ENCODE measurements around the gene PRIM1. TPM values are rescaled to one million over a fixed set of nuclear protein-coding genes. Genes with fewer than 3 reads are reported as not detected.

Gene PRIM1
- total and polyA plus RNA-seq, 2 of the 13 experiments (the other 11 are each of a cell fraction or from before 2014, with no cell fraction given) = 30.0 to 47.3 TPM

DNA sequence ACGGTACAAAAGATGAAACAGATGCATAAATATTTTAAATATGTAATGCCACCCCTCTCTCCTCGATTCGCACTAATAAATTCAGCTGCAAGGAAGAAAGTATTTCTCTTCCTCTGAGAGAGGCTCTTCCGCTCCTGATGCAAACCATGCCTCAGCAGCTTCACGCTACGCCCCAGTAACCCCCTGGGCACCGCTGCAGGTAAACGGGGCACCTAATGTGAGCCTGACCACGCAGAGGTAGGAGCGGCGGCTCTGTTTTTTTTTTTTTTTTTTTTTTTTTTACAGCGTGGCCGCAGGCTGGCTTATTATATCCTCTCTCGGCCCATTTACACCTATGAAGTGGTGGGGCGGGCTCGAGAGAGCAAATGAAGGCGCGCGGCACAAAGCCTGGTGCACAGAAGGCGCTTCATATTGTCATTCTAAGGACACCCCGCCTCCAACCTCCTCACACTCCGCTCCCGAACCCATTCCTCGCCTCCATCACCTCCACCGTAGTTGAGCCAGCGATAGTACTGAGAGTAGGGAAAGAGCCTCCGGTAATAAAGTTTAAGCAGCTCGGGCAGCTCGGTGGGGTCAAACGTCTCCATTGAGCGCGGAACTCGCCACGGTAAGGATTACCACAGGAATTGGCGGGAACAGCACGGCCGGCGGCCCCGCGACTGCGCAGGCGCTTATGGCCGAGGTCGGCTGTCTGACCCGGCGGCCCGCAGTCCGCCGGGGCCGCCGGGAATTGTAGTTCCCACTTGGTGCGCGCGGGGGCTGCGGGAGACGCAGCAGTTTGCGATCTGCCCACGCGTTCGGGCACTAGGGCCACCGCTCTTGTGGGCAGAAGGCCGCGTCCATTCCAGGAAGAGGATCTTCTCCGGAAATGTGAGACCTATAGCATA is at the start of gene PRIM1 (continued):
- TF ChIP-seq, protein P1, sequence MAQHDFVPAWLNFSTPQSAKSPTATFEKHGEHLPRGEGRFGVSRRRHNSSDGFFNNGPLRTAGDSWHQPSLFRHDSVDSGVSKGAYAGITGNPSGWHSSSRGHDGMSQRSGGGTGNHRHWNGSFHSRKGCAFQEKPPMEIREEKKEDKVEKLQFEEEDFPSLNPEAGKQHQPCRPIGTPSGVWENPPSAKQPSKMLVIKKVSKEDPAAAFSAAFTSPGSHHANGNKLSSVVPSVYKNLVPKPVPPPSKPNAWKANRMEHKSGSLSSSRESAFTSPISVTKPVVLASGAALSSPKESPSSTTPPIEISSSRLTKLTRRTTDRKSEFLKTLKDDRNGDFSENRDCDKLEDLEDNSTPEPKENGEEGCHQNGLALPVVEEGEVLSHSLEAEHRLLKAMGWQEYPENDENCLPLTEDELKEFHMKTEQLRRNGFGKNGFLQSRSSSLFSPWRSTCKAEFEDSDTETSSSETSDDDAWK (CRISPR knock-in tag; IDR thresholded peaks at IDR 0.05) = no peak
- TF ChIP-seq POLR2AphosphoS2 (IDR thresholded peaks at IDR 0.05; ENCODE audit: low read depth, low read length) (no peak), ZNF460 (CRISPR knock-in tag; IDR thresholded peaks at IDR 0.05; ENCODE audit: borderline replicate concordance) (no peak), TBP (CRISPR knock-in tag; IDR thresholded peaks at IDR 0.05) (no peak), THAP11 (CRISPR knock-in tag; IDR thresholded peaks at IDR 0.05) (peak; percentile 99), ZNF652 (CRISPR knock-in tag; IDR thresholded peaks at IDR 0.05; ENCODE audit: borderline replicate concordance, low read depth) (no peak), NFKBIZ (CRISPR knock-in tag; IDR thresholded peaks at IDR 0.05) (no peak), KLF15 (CRISPR knock-in tag; IDR thresholded peaks at IDR 0.05; ENCODE audit: borderline replicate concordance) (no peak), PHF20 (CRISPR knock-in tag; IDR thresholded peaks at IDR 0.05) (peak; percentile 46; the same call in 1 of the 2 replicates), ZNF775 (CRISPR knock-in tag; IDR thresholded peaks at IDR 0.05; ENCODE audit: borderline replicate concordance) (no peak), ESRRA (CRISPR knock-in tag; IDR thresholded peaks at IDR 0.05; ENCODE audit: low read depth) (no peak), HOXA3 (CRISPR knock-in tag; IDR thresholded peaks at IDR 0.05) (no peak), ZEB1 (IDR thresholded peaks at IDR 0.05; ENCODE audit: insufficient replicate concordance, low read depth) (peak; percentile 39), ZMAT3 (CRISPR knock-in tag; conservative IDR thresholded peaks at IDR 0.05) (no peak), DMAP1 (CRISPR knock-in tag; IDR thresholded peaks at IDR 0.05) (peak; percentile 60; the same call in 1 of the 2 replicates), ZSCAN29 (CRISPR knock-in tag; conservative IDR thresholded peaks at IDR 0.05) (no peak; the same call in 1 of the 2 replicates), FOXO1 (CRISPR knock-in tag; IDR thresholded peaks at IDR 0.05) (peak; percentile 33; the same call in 1 of the 2 replicates)
- TF ChIP-seq, protein P2, sequence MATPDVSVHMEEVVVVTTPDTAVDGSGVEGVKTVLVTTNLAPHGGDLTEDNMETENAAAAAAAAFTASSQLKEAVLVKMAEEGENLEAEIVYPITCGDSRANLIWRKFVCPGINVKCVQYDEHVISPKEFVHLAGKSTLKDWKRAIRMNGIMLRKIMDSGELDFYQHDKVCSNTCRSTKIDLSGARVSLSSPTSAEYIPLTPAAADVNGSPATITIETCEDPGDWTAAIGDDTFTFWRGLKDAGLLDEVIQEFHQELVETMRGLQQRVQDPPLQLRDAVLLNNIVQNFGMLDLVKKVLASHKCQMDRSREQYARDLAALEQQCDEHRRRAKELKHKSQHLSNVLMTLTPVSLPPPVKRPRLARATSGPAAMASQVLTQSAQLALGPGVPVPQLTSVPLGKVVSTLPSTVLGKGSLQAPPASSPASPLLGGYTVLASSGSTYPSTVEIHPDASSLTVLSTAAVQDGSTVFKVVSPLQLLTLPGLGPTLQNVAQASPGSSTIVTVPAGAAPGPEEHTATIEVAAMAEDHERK (CRISPR knock-in tag; IDR thresholded peaks at IDR 0.05; ENCODE audit: low read depth) = peak; percentile 43; the same call in 1 of the 2 replicates
- TF ChIP-seq, protein P3, sequence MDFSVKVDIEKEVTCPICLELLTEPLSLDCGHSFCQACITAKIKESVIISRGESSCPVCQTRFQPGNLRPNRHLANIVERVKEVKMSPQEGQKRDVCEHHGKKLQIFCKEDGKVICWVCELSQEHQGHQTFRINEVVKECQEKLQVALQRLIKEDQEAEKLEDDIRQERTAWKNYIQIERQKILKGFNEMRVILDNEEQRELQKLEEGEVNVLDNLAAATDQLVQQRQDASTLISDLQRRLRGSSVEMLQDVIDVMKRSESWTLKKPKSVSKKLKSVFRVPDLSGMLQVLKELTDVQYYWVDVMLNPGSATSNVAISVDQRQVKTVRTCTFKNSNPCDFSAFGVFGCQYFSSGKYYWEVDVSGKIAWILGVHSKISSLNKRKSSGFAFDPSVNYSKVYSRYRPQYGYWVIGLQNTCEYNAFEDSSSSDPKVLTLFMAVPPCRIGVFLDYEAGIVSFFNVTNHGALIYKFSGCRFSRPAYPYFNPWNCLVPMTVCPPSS (IDR thresholded peaks at IDR 0.05) = no peak
- TF ChIP-seq, protein P4, sequence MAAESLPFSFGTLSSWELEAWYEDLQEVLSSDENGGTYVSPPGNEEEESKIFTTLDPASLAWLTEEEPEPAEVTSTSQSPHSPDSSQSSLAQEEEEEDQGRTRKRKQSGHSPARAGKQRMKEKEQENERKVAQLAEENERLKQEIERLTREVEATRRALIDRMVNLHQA (CRISPR knock-in tag; IDR thresholded peaks at IDR 0.05) = no peak
- TF ChIP-seq, protein P5, sequence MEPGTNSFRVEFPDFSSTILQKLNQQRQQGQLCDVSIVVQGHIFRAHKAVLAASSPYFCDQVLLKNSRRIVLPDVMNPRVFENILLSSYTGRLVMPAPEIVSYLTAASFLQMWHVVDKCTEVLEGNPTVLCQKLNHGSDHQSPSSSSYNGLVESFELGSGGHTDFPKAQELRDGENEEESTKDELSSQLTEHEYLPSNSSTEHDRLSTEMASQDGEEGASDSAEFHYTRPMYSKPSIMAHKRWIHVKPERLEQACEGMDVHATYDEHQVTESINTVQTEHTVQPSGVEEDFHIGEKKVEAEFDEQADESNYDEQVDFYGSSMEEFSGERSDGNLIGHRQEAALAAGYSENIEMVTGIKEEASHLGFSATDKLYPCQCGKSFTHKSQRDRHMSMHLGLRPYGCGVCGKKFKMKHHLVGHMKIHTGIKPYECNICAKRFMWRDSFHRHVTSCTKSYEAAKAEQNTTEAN (CRISPR knock-in tag; conservative IDR thresholded peaks at IDR 0.05) = no peak
- TF ChIP-seq, protein P6, sequence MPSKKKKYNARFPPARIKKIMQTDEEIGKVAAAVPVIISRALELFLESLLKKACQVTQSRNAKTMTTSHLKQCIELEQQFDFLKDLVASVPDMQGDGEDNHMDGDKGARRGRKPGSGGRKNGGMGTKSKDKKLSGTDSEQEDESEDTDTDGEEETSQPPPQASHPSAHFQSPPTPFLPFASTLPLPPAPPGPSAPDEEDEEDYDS (CRISPR knock-in tag; IDR thresholded peaks at IDR 0.05) = 0 out of 2 replicates have a peak, but pooled peaks have one; percentile 13
- TF ChIP-seq, protein P7, sequence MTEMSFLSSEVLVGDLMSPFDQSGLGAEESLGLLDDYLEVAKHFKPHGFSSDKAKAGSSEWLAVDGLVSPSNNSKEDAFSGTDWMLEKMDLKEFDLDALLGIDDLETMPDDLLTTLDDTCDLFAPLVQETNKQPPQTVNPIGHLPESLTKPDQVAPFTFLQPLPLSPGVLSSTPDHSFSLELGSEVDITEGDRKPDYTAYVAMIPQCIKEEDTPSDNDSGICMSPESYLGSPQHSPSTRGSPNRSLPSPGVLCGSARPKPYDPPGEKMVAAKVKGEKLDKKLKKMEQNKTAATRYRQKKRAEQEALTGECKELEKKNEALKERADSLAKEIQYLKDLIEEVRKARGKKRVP (CRISPR knock-in tag; IDR thresholded peaks at IDR 0.05) = no peak
